AG09319 (cell line): ENCODE measurements around the gene SLC41A3.
"Not testable (repeated sequence)": the region's sequence is repeated elsewhere in the genome, so short reads cannot be mapped to it uniquely, and the experiment has no call there.

Experiments
- DNase-seq: peaks from one replicate; pipeline ENCODE4 v3.0.0-alpha.2; 2010; ENCODE audit warnings: low read depth; ENCODE audit errors: extremely low read depth
- TF ChIP-seq, protein P1 (sequence below): IDR thresholded peaks from 2 replicates; pipeline ENCODE4 v1.5.1; 2011; ENCODE audit warnings: low read depth, mild to moderate bottlenecking, inconsistent platforms, low read length, moderate library complexity

Gene SLC41A3

DNA sequence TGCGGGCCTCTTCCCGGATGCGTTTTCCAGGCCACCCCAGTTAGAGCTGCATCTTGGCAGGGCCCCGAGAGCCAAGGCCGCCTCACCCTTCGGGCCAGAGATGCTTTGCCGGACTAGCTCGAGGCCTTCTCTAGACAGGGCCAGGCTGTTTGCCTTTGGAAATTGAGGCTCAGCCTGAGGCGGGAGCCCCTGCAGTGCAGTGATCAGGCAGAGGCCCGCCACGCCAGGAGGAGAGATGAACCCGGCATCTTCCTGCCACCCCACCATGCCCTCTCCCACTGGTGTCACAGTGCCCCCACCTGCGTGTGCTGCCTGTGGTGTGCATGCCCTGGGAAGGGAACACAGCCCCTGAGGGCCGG lies 123.9 kb downstream of the SLC41A3 start:
- no peak for DNase-seq
- TF ChIP-seq, protein P1, sequence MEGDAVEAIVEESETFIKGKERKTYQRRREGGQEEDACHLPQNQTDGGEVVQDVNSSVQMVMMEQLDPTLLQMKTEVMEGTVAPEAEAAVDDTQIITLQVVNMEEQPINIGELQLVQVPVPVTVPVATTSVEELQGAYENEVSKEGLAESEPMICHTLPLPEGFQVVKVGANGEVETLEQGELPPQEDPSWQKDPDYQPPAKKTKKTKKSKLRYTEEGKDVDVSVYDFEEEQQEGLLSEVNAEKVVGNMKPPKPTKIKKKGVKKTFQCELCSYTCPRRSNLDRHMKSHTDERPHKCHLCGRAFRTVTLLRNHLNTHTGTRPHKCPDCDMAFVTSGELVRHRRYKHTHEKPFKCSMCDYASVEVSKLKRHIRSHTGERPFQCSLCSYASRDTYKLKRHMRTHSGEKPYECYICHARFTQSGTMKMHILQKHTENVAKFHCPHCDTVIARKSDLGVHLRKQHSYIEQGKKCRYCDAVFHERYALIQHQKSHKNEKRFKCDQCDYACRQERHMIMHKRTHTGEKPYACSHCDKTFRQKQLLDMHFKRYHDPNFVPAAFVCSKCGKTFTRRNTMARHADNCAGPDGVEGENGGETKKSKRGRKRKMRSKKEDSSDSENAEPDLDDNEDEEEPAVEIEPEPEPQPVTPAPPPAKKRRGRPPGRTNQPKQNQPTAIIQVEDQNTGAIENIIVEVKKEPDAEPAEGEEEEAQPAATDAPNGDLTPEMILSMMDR = no peak

DNA sequence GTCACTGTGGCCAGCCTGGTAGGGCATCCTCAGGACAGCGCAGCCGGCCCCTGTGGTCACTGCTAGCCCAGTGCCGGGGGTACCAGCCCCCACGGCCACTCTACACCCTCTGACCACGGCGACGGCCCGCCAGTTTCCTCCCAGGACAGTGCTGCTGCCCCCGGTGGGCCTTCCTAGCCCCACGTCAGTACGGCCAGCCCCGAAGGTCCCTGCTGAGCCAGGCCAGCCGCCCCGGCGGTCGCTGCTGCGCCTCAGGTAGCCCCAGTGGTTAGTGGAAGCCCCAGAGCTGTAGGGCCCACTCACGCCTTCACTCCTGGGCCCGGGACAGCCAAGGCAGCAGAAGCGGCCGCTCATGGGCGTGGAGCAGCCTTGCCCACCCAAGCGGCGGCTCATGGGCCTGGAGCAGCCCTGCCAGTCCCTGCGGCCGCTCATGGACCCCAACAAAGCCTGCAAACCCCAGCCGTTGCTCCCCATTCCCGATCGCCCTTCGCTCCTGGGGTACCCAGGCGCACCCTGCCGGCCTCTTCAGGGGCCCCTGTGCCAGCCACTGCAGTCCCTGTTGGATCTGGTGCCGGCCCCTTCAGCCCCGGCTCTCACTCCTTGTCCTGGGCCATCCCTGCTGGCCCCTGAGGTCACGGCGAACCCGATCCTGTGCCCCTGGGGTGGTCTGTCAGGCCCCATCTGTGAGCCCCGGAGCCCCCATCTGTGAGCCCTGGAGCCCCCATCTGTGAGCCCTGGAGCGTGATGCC lies 124.4 kb downstream of the SLC41A3 start:
- TF ChIP-seq, protein P1 = no peak

DNA sequence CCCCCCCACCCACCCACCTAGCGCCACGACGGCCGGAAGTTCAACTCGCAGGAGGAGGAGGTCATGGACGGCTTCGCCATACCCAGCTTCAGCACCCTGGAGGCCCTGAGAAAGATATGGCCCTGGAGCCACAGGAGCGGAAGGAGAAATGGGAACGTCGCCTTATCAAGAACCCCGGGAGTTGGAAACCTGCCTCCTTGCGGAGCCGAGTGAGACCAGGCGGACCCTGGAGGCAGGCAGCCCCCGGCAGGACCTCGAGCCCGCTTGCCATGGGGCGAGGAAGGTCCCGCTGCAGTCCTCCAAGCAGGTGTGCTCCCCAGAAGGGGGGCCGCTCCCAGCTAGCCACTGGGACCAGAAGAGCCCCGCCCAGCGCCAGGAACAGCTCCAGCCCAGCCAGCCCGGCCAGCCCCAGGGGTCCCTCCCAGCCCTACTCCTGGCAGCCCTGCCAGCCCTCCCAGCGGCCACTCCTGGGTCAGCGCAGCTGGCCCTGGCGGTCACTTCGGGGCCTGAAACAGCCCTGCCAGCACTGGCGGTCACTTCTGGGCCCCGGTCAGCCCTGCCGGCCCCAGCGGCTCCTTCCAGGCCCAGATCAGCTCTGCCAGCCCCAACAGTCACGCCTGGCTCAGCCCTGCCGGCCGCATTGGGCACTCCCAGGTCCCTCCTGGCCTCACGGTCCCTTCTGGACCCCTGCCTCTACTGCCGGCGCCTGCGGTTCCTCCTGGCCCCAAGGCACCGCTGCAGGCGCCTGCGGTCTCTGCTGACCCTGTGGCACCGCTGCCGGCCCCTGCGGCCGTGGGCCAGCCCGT lies 125.2 kb downstream of the SLC41A3 start:
- DNase-seq = no peak
- TF ChIP-seq, protein P1 = no peak

More for the DNA sequence above, 124.4 kb downstream of the SLC41A3 start:
- DNase-seq = no peak

DNA sequence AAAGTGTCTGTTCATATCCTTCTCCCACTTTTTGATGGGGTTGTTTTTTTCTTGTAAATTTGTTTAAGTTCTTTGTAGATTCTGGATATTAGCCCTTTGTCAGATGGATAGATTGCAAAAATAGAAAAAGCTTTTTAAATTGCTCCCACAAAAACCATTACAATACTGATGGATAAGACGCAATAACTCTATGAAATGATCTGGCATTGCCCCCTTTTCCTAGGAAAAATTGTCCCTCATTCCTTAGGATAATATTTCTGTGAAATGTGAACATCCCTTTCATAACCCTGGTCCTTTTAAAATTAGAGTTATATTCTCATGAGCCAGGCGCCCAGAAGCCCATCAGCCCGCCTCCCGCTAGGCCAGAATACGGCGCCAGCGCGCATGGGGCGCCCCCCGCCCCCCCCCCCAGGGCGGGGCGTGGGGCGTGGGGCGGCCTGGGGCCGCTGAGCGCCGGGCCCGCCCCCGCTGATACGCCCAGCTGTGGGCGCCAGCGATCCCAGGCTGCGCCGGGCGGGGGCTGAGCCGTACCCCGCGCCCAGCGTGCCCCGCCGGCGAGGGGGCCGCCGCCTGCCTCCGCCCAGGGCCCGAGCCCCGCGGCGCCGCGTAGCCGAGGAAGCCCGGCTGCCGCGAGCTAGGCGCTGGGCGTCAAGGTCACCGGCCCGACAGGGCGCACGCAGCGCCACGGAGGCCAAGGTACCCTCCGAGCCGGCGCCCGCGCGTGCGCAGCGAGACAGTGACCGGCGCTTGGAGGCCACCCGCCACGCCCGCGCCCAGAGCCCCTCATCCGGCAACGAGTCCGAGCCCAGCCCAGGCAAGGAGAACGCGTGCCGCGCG lies 126.0 kb downstream of the SLC41A3 start:
- TF ChIP-seq, protein P1 = no peak
- DNase-seq = no peak

DNA sequence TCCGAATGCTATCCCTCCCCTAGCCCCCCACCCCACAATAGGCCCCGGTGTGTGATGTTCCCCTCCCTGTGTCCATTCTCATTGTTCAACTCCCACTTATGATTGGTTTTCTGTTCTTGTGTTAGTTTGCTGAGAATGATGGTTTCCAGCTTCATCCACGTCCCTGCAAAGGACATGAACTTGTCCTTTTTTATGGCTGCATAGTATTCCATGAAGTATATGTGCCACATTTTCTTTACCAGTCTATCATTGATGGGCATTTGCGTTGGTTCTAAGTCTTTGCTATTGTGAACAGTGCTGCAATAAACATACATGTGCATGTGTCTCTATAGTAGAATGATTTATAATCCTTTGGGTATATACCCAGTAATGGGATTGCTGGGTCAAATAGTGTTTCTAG lies 126.9 kb downstream of the SLC41A3 start:
- DNase-seq = not testable (repeated sequence)
